GM18507 (cell line): ENCODE measurements around the gene ZNF527.

Experiments used
- DNase-seq: peaks from one replicate; pipeline ENCODE4 v3.0.0; 2011; ENCODE audit warnings: low read depth; ENCODE audit not compliant: insufficient read length; ENCODE audit errors: extremely low spot score
- FAIRE-seq: peaks from 2 replicates; lab custom pipeline; 2011; peaks lifted over from hg19 to GRCh38; lab: Jason Lieb, UNC

ZNF527 gene

GRCh38 chr19:37413313-37414084 is 42.6 kb downstream of the ZNF527 start:
- no peak for DNase-seq
- no peak for FAIRE-seq
